GM18868 (cell line): ENCODE data around the gene HBA2.
"Not testable (repeated sequence)": the region's sequence is repeated elsewhere in the genome, so short reads cannot be mapped to it uniquely, and the experiment has no call there.

ENCODE experiments used
- ATAC-seq: cut with Tn5 transposase; IDR thresholded peaks from one replicate; pipeline ENCODE4 v1.9.1; 2021; ENCODE audit warnings: mild to moderate bottlenecking, moderate library complexity; ENCODE audit not compliant: unreplicated experiment

The HBA2 gene

GRCh38 chr16:173928-174769 is 1.5 kb downstream of the HBA2 start:
- ATAC-seq: not testable (repeated sequence)

GRCh38 chr16:175011-175949 is 2.6 kb downstream of the HBA2 start:
- no peak for ATAC-seq

DNA sequence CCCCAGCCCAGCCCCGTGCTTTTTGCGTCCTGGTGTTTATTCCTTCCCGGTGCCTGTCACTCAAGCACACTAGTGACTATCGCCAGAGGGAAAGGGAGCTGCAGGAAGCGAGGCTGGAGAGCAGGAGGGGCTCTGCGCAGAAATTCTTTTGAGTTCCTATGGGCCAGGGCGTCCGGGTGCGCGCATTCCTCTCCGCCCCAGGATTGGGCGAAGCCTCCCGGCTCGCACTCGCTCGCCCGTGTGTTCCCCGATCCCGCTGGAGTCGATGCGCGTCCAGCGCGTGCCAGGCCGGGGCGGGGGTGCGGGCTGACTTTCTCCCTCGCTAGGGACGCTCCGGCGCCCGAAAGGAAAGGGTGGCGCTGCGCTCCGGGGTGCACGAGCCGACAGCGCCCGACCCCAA is 3.3 kb downstream of the HBA2 start:
- not testable (repeated sequence) for ATAC-seq

GRCh38 chr16:176477-177382 is 4.1 kb downstream of the HBA2 start, which contains the start of gene HBA1:
Gene HBA1, plus strand, starts transcription at chr16:176680. Its CDS starts 37 bp downstream, at chr16:176717.
- ATAC-seq: not testable (repeated sequence)

DNA sequence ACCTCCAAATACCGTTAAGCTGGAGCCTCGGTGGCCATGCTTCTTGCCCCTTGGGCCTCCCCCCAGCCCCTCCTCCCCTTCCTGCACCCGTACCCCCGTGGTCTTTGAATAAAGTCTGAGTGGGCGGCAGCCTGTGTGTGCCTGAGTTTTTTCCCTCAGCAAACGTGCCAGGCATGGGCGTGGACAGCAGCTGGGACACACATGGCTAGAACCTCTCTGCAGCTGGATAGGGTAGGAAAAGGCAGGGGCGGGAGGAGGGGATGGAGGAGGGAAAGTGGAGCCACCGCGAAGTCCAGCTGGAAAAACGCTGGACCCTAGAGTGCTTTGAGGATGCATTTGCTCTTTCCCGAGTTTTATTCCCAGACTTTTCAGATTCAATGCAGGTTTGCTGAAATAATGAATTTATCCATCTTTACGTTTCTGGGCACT is 4.7 kb downstream of the HBA2 start:
- ATAC-seq: no peak

- no peak for ATAC-seq
Measured at GRCh38 chr16:177981-178667, 5.4 kb downstream of the HBA2 start.

- no peak for ATAC-seq
Measured at GRCh38 chr16:178668-179015, 6.0 kb downstream of the HBA2 start.

DNA sequence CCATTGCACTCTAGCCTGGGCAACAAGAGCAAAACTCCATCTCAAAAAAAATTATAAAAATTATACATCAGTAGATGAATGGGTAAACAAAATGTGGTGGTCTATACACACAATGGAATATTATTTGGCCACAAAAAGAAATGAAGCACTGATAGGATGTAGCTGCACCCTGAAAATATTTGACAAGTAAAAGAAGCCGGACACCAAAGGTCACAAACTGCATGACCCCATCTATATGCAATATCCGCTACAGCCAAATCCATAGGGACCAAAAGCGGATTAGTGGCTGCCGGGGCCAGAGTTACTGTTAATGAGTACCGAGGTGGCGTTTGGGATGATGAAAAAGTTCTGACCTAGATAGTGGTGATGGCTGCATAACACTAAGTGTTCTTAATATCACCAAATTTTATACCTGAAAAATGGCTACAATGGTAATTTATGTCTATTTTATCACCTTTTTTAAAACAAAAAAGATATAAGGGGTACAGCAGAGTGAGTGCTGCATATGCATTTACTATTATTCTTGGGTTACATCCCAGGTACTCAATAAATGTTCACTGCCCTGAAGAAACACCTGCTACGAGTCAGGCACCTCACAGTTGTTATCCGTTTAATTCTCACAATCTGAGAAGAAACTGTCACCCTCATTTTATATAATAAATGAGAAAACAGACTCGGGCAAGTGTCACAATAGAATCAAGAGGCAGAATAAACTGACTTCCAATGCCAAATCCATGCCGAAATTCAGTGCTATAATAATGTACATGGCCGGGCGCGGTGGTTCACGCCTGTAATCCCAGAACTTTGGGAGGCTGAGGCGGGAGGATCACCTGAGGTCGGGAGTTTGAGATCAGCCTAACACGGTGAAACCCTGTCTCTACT is 6.8 kb downstream of the HBA2 start:
- ATAC-seq: no peak

DNA sequence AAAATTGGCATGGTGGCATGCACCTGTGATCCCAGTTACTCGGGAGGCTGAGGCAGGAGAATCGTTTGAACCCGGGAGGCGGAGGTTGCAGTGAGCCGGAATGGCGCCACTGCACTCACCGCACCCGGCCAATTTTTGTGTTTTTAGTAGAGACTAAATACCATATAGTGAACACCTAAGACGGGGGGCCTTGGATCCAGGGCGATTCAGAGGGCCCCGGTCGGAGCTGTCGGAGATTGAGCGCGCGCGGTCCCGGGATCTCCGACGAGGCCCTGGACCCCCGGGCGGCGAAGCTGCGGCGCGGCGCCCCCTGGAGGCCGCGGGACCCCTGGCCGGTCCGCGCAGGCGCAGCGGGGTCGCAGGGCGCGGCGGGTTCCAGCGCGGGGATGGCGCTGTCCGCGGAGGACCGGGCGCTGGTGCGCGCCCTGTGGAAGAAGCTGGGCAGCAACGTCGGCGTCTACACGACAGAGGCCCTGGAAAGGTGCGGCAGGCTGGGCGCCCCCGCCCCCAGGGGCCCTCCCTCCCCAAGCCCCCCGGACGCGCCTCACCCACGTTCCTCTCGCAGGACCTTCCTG is 7.5 kb downstream of the HBA2 start, which contains the start of gene HBQ1:
HBQ1 (plus strand) TSS at position 359 of the 575 bp plus-strand sequence; CDS start at position 387, 28 bp downstream.
- no peak for ATAC-seq

- peak; percentile 50 for ATAC-seq
Measured at GRCh38 chr16:180681-181564, 8.2 kb downstream of the HBA2 start.

- no peak for ATAC-seq
Measured at GRCh38 chr16:181565-182021, 8.9 kb downstream of the HBA2 start.

GRCh38 chr16:183005-183404 is 10.3 kb downstream of the HBA2 start:
- ATAC-seq: no peak

DNA sequence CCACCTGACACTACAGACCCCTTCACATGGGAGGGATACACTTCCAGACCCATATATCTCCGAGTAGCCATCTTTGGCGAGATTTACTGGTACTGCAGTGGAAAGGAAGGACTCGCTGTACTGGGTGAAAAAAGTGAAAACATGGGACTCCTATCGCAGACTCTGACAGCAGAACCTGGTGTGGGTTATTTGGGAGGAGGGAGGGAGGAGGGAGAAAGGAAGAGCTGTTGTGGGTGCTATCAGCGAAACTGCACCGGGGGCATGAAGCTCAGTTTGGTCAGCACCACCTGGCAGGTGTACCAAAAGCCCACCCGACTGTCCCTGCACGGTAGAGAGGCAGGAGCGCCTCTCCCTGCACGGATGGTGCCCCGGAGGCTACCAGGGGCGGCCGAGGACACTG is 12.5 kb downstream of the HBA2 start:
- ATAC-seq: no peak

- no peak for ATAC-seq
Measured at GRCh38 chr16:185691-186090, 13.0 kb downstream of the HBA2 start.

- no peak for ATAC-seq
Measured at GRCh38 chr16:187330-187729, 14.7 kb downstream of the HBA2 start.

DNA sequence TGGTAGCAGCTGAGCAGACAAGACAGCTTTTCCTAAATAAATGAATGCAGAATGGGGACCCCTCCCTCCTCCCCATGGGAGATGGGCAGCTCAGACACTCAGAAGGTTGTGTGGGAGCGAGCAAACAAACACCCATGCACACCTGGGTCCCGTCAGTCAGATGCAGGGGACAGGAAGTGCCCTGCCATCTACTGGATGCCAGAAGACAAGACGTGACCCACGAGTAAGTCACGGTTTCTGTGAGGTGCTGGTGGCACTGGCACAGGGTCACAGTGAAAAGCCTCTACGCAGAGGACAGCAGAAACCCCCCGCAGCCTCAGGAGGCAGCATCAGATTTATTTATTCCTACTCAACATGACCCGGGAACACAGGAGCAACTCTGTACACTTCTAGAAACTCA is 16.0 kb downstream of the HBA2 start:
- no peak for ATAC-seq

GRCh38 chr16:189604-190186 is 17.0 kb downstream of the HBA2 start:
- no peak for ATAC-seq
